ENCODE data around the gene KIT. TPM values are rescaled to one million over a fixed set of nuclear protein-coding genes. Genes with fewer than 3 reads are reported as not detected.
A peak's percentile ranks its signal among the peaks of the same experiment; 100 is the strongest.

KIT gene
- total RNA-seq, 1 donor from 2014 or later = 8.1 TPM

DNA sequence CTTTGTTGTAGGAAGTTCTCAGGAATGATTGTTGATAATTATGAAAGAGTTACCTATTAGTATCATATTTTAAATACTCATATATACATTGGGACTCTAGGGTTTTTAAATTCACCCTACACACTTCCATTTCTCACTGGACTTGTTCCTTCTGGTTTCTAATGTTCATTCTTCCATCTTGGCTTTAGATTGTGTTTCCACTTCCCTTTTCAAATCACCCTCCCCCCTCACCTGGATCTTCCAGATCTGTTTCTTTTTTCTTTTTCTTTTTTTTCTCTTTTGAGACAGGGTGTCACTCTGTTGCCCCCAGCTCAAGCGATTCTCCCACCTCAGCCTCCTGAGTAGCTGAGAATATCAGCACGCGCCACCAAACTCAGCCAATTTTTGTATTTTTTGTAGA is 6.7 kb upstream of the KIT start:
- Histone ChIP-seq H3K27me3 (ENCODE audit: insufficient read depth, low read length) (peaks cover 4% of the 10 kb centered on the region), H3K9me3 (ENCODE audit: insufficient read depth, low read depth, low read length) (no peaks in the 10 kb centered on the region), H3K4me3 (ENCODE audit: insufficient read depth, low read depth, low read length) (no peak overlapping the region), H3K9ac (ENCODE audit: low read length) (no peak overlapping the region), H4K20me1 (ENCODE audit: insufficient read depth, low read length) (no peaks in the 10 kb centered on the region), H3K79me2 (ENCODE audit: insufficient read depth, low read length) (no peaks in the 10 kb centered on the region), H3K27ac (ENCODE audit: low read depth, low read length) (no peak overlapping the region), H3K36me3 (ENCODE audit: insufficient read depth, low read length) (no peaks in the 10 kb centered on the region), H3K4me2 (ENCODE audit: low read length) (no peak overlapping the region), H3K4me1 (ENCODE audit: insufficient read depth, low read length) (no peaks in the 10 kb centered on the region), H2AFZ (ENCODE audit: low read depth, low read length) (no peak overlapping the region)
- Mint-ChIP-seq H3K9me3 (ENCODE audit: unreplicated experiment) (no peaks in the 10 kb centered on the region), H3K36me3 (ENCODE audit: low read depth, unreplicated experiment) (no peaks in the 10 kb centered on the region), H3K4me1 (ENCODE audit: low read depth, unreplicated experiment) (no peaks in the 10 kb centered on the region), H3K4me3 (ENCODE audit: unreplicated experiment) (no peak overlapping the region), H3K27me3 (ENCODE audit: low read depth, unreplicated experiment) (peaks cover 15% of the 10 kb centered on the region), H3K27ac (ENCODE audit: unreplicated experiment) (no peak overlapping the region)
- DNase-seq (ENCODE audit: low read depth) = no peak
- FAIRE-seq = no peak
- TF ChIP-seq EZH2 (IDR thresholded peaks at IDR 0.05; ENCODE audit: insufficient read depth, low read length) = no peak
- TF ChIP-seq, protein P1, sequence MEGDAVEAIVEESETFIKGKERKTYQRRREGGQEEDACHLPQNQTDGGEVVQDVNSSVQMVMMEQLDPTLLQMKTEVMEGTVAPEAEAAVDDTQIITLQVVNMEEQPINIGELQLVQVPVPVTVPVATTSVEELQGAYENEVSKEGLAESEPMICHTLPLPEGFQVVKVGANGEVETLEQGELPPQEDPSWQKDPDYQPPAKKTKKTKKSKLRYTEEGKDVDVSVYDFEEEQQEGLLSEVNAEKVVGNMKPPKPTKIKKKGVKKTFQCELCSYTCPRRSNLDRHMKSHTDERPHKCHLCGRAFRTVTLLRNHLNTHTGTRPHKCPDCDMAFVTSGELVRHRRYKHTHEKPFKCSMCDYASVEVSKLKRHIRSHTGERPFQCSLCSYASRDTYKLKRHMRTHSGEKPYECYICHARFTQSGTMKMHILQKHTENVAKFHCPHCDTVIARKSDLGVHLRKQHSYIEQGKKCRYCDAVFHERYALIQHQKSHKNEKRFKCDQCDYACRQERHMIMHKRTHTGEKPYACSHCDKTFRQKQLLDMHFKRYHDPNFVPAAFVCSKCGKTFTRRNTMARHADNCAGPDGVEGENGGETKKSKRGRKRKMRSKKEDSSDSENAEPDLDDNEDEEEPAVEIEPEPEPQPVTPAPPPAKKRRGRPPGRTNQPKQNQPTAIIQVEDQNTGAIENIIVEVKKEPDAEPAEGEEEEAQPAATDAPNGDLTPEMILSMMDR (IDR thresholded peaks at IDR 0.05; ENCODE audit: insufficient read depth, low read depth, low read length) = no peak

DNA sequence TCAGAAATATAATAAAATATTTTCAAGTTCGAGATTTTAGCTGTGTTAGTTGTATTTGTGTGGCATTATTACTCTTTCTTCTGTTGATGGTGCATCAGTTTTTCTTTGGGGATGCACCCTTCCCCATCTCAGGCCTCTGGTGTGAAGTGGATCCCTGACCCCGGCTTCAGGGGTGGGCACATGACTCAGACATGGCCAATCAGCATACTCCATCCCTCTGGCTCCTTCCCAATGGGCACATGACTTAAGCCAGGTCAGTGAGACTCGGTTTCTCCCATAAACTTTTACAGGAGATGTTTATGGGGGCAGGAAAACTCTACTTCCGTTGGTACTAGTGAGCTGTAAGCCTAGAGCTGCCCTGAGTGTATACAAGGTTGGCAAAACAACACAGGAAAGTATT is 3.0 kb upstream of the KIT start:
- TF ChIP-seq, protein P1 (IDR thresholded peaks at IDR 0.05; ENCODE audit: insufficient read depth, low read depth, low read length) = no peak
- TF ChIP-seq EZH2 (IDR thresholded peaks at IDR 0.05; ENCODE audit: insufficient read depth, low read length) = no peak
- peaks cover 29% of the 10 kb centered on the region for H3K27me3 Mint-ChIP-seq (ENCODE audit: low read depth, unreplicated experiment)

DNA sequence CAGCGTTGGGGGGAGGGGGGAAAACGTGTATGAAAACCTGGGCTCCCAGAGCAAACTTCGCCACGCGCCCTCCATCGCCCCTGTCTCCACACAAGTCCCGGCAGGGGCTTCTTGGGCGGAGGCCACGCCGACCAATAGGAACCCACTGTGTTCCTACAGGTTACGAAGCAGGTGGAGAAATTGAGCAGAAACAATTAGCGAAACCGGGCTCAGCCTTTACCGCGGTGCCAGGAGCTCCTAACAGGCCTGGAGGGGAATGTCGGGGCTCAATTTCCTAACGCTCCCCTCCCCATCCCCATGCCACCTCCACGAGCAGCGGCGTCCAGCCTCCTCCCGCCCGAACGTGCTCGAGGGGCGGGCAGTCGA is 589 bp upstream of the KIT start:
- Histone ChIP-seq H3K36me3 (ENCODE audit: insufficient read depth, low read length) (no peaks in the 10 kb centered on the region), H3K9me3 (ENCODE audit: insufficient read depth, low read depth, low read length) (no peaks in the 10 kb centered on the region), H3K79me2 (ENCODE audit: insufficient read depth, low read length) (peaks cover 6% of the 10 kb centered on the region), H3K4me3 (ENCODE audit: insufficient read depth, low read depth, low read length) (peak overlapping the region; percentile 70), H3K4me2 (ENCODE audit: low read length) (peak overlapping the region; percentile 94), H2AFZ (ENCODE audit: low read depth, low read length) (peak overlapping the region; percentile 79), H3K9ac (ENCODE audit: low read length) (peak overlapping the region; percentile 78), H3K4me1 (ENCODE audit: insufficient read depth, low read length) (peaks cover 27% of the 10 kb centered on the region), H3K27me3 (ENCODE audit: insufficient read depth, low read length) (peaks cover 14% of the 10 kb centered on the region), H4K20me1 (ENCODE audit: insufficient read depth, low read length) (no peaks in the 10 kb centered on the region), H3K27ac (ENCODE audit: low read depth, low read length) (no peak overlapping the region)
- DNase-seq (ENCODE audit: low read depth) = no peak
- Mint-ChIP-seq H3K4me1 (ENCODE audit: low read depth, unreplicated experiment) (peaks cover 21% of the 10 kb centered on the region), H3K27ac (ENCODE audit: unreplicated experiment) (no peak overlapping the region), H3K27me3 (ENCODE audit: low read depth, unreplicated experiment) (peaks cover 29% of the 10 kb centered on the region), H3K9me3 (ENCODE audit: unreplicated experiment) (no peaks in the 10 kb centered on the region), H3K36me3 (ENCODE audit: low read depth, unreplicated experiment) (no peaks in the 10 kb centered on the region), H3K4me3 (ENCODE audit: unreplicated experiment) (peak overlapping the region; percentile 73)
- FAIRE-seq = no peak
- no peak for TF ChIP-seq EZH2 (IDR thresholded peaks at IDR 0.05; ENCODE audit: insufficient read depth, low read length)
- TF ChIP-seq, protein P1 (IDR thresholded peaks at IDR 0.05; ENCODE audit: insufficient read depth, low read depth, low read length) = no peak

More for the DNA sequence above, 3.0 kb upstream of the KIT start:
- H3K4me3 ChIP-seq (ENCODE audit: insufficient read depth, low read depth, low read length) = no peak overlapping the region
- no peak overlapping the region for H2AFZ ChIP-seq (ENCODE audit: low read depth, low read length)
- Mint-ChIP-seq H3K9me3 (ENCODE audit: unreplicated experiment) (no peaks in the 10 kb centered on the region), H3K36me3 (ENCODE audit: low read depth, unreplicated experiment) (no peaks in the 10 kb centered on the region), H3K4me3 (ENCODE audit: unreplicated experiment) (no peak overlapping the region), H3K4me1 (ENCODE audit: low read depth, unreplicated experiment) (peaks cover 5% of the 10 kb centered on the region), H3K27ac (ENCODE audit: unreplicated experiment) (no peak overlapping the region)
- H3K4me2 ChIP-seq (ENCODE audit: low read length) = no peak overlapping the region
- H3K4me1 ChIP-seq (ENCODE audit: insufficient read depth, low read length) = peaks cover 6% of the 10 kb centered on the region
- FAIRE-seq (no peak), DNase-seq (ENCODE audit: low read depth) (no peak)
- H3K27me3 ChIP-seq (ENCODE audit: insufficient read depth, low read length) = peaks cover 16% of the 10 kb centered on the region
- H3K79me2 ChIP-seq (ENCODE audit: insufficient read depth, low read length) = no peaks in the 10 kb centered on the region
- no peaks in the 10 kb centered on the region for H3K36me3 ChIP-seq (ENCODE audit: insufficient read depth, low read length)
- no peaks in the 10 kb centered on the region for H4K20me1 ChIP-seq (ENCODE audit: insufficient read depth, low read length)
- H3K27ac ChIP-seq (ENCODE audit: low read depth, low read length) = no peak overlapping the region
- H3K9me3 ChIP-seq (ENCODE audit: insufficient read depth, low read depth, low read length) = no peaks in the 10 kb centered on the region
- no peak overlapping the region for H3K9ac ChIP-seq (ENCODE audit: low read length)

Data from astrocyte (in vitro differentiated cells and primary cell).